GM18499 (cell line): ENCODE measurements around the gene LRCH1.
A peak's percentile ranks its signal among the peaks of the same experiment; 100 is the strongest.

Source experiments
- ATAC-seq: cut with Tn5 transposase; IDR thresholded peaks from one replicate; pipeline ENCODE4 v1.9.1; 2021; ENCODE audit warnings: moderate number of reproducible peaks; ENCODE audit not compliant: insufficient read depth, unreplicated experiment

The LRCH1 gene

GRCh38 chr13:46580362-46580839 lies 27.4 kb downstream of the LRCH1 start:
- no peak for ATAC-seq

- ATAC-seq = no peak
Measured at GRCh38 chr13:46582190-46582589, 29.2 kb downstream of the LRCH1 start.

GRCh38 chr13:46586751-46587514 lies 34.0 kb downstream of the LRCH1 start:
- no peak for ATAC-seq

- ATAC-seq = peak; percentile 54
Measured at GRCh38 chr13:46587807-46588418, 34.9 kb downstream of the LRCH1 start.

- ATAC-seq = no peak
Measured at GRCh38 chr13:46592385-46592784, 39.4 kb downstream of the LRCH1 start.

GRCh38 chr13:46593398-46593797 lies 40.4 kb downstream of the LRCH1 start:
- ATAC-seq = no peak

- no peak for ATAC-seq
Measured at GRCh38 chr13:46594374-46595078, 41.6 kb downstream of the LRCH1 start.

- ATAC-seq = no peak
Measured at GRCh38 chr13:46595136-46595884, 42.3 kb downstream of the LRCH1 start.

- no peak for ATAC-seq
Measured at GRCh38 chr13:46595885-46596275, 42.9 kb downstream of the LRCH1 start.

GRCh38 chr13:46596466-46596865 lies 43.5 kb downstream of the LRCH1 start:
- ATAC-seq = no peak

- peak; percentile 26 for ATAC-seq
Measured at GRCh38 chr13:46598140-46598819, 45.3 kb downstream of the LRCH1 start.

- peak; percentile 36 for ATAC-seq
Measured at GRCh38 chr13:46598820-46599180, 45.8 kb downstream of the LRCH1 start.

GRCh38 chr13:46600943-46601311 lies 48.0 kb downstream of the LRCH1 start:
- no peak for ATAC-seq

- no peak for ATAC-seq
Measured at GRCh38 chr13:46602531-46602930, 49.6 kb downstream of the LRCH1 start.

- no peak for ATAC-seq
Measured at GRCh38 chr13:46603165-46603603, 50.2 kb downstream of the LRCH1 start.

GRCh38 chr13:46604226-46604990 lies 51.4 kb downstream of the LRCH1 start:
- ATAC-seq = no peak

- ATAC-seq = no peak
Measured at GRCh38 chr13:46605076-46605824, 52.3 kb downstream of the LRCH1 start.

GRCh38 chr13:46605825-46606554 lies 53.0 kb downstream of the LRCH1 start:
- no peak for ATAC-seq
